Activated CD8-positive, alpha-beta memory T cell treated with anti-CD3 and anti-CD28 coated beads, Interleukin-2, amount 50 U/mL, for 24 hours (primary cell): ENCODE measurements around the gene TAS2R60.
"Not testable (repeated sequence)": the region's sequence is repeated elsewhere in the genome, so short reads cannot be mapped to it uniquely, and the experiment has no call there.

Experiments
- DNase-seq: peaks from one replicate; pipeline ENCODE4 v3.0.0-alpha.2; 2020; ENCODE audit errors: extremely low read depth

Gene TAS2R60, protein sequence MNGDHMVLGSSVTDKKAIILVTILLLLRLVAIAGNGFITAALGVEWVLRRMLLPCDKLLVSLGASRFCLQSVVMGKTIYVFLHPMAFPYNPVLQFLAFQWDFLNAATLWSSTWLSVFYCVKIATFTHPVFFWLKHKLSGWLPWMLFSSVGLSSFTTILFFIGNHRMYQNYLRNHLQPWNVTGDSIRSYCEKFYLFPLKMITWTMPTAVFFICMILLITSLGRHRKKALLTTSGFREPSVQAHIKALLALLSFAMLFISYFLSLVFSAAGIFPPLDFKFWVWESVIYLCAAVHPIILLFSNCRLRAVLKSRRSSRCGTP

DNA sequence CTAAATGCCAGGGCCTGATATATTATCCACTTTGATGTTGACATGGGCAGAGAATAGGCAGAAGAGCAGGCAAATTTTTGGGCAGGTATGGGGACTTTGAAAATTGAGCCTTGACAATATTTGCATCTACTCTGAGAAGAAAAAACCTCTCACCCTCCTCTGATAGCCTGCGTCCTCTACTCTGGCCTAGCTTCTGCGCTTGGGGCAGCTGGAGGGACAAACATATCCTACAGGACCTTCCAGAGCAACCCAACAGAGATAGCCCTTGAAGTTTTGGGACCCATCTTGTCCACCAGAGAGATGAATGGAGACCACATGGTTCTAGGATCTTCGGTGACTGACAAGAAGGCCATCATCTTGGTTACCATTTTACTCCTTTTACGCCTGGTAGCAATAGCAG lies at the start of gene TAS2R60:
Gene TAS2R60 (plus strand): TSS at position 301 of the 400 bp plus-strand sequence. CDS start 0 bp downstream, at position 301.
- DNase-seq: no peak

DNA sequence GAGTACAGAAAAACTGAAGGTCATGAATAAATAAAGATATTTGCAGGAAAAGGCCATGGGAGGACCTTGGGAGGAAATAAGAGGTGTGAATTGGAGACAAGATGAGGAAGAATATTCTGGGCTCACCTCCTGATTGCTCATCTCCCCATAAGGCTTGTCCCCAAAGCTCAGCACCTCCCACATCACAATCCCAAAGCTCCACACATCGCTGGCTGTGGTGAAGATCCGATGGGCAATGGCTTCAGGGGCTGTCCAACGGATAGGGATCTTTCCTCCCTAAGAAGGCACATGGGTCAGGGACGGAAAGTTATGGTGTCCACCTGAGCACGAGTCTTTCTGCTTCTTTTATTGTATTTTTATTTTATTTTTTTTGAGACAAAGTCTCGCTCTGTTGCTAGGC lies 49.2 kb upstream of the TAS2R60 start:
- no peak for DNase-seq

DNA sequence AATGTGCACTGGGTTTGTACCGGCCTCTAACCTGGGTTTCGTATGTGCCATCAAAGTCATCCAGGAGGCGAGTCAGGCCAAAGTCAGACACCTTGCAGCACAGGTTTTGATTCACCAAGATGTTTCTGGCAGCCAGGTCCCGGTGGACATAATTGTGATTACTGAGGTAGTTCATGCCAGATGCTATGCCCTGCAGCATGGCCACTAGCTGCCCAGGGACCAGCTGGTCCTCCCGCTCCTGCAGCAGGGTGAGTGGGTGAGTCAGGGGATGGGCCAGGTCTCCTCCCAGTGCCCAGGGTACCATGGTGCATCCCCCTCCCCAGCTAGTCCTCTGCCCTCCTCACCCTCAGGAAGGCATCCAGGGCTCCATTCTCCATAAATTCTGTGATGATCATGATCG lies 48.5 kb upstream of the TAS2R60 start:
- no peak for DNase-seq

DNA sequence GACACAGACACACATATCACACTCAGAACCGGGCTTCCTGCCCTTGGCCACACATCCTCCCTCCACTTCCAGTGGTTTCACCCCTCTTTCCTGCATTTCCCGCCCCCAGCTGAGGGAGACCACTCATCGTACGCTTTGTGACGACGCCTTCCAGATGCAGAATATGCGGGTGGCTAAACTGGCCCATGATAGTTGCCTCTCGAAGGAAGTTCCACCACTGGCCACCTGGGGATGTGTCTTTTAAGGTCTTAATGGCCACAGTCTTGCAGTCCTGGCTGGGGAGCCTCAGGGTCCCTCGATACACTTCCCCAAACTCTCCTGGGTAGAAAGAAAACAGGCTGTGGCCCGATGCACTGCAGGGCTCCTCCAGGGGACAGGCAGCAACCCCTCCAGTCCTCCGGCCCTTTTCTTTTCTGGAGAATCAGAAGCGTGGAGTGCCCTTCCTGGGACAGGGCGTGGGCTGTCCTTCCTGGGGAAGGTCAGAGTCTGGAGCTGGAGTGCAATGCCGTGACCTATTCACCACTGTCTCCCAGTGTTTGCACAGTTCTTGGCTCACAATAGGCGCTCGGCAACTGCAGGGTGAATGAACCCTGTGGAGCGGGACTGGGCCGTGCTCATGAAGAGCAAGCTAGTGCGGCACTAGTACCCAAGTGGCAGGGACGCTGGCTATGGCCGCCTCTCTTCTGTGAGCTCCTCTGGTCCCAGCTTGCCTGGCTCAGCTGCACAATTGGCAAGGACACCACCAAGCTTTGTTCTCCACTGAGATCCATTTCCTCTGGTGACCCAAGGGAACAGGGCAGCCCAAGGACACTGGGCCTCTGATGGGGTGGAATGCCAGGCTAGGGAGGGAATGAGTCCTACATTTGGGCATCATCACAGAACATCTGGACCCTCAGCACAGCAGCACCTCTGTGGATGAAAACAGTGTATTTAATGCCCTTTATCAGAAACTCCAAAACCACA lies 47.8 kb upstream of the TAS2R60 start:
- DNase-seq: no peak

DNA sequence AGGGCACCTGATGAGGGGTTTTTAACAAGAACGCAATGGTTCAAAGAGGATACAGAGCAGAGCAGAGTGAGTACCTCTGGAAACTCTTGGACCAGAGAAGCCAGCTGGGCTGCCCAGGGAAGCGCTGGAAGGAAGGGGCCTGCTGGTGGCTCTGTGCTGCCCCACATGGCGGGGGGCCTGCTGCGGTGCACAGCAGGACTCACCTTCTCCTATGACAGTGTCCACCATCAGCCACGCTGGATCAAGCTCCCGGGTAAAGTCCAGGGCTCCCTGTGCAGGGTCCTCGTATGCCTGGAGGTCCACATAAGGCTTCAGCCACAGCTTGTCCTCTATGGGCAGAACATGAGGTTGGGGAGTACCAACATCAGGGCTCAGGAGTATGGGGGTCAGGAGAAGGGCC lies 47.1 kb upstream of the TAS2R60 start:
- DNase-seq: no peak

DNA sequence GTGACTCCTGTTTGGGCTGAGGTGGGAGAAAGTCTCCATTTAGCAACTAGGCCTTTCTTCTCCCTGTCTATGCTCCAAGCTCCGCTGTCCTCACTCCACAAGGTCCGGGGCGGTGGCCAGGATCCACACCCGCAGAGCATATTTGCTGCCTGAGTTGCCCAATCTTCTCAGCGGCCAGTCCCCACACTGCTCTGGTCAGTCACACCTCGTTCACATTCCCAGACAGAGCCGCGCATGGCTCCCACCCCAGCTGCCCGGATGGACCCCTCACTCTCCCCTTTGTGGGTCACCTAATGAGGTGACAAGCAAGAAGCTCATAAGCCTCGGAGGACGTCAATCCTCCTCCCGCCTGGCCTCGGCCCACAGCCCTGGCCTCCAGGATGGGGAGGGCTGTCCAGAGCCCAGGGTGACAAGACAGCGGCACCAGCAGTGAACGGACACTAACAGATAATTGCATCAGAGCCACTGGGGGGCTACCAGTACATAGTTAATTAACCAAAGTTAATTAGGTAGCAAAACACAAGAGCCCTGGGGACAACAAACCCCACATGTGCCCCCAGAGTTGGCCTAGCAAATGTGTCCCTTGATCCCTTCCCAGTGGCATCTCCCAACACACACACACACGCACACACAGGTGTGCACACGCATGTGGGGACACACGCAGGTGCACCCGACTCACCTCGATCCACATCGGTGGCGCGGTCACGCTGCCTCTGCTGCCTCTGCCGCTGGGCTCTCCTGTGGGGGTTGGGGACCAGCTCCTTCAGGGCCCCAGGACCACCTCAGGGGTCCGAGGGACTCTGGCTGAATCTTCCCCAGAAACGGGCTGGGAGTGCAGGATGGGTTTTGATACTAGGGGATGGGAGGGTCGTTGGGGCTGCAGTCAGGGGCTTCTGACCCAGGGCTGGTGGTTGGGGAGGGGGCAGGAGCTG lies 46.4 kb upstream of the TAS2R60 start:
- DNase-seq: no peak

DNA sequence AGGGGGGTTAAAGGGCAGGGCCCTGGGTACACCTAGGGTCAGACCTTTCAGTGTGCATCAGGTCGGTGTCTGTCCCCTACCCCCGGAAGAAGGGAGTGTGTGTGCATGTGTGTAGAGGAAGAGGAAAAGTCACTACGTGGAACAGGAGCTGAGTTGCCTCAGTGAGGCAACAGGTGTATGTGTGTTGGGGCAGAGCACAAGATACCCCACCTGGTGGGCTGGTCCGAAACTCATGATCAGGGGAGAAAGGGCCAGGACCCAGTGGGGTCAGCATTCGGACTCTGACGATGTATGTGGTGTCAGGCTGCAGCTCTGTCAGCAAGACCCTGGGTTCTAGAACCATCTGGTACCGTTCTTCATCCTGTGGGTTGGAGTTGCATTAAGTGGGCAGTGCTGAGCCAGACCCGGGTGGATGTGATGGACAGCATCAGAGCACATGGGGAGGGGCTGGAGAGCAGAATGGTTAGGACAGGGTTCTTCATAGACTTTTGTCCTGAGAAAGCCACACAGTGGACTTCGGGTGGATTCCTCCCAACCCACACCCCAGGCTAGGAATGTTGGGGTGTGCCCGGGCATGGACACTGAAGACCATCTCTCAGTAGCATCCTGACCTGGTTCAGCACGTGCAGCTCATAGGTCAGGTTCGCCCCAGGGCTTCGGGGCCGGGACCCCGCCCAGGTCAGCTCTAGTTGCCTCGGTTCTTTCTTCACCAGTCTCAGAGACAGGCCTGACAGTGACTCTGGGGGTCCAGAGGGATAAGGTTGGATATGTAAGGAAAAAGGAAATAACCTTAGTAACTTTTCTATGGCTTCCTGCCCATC lies 45.3 kb upstream of the TAS2R60 start:
- no peak for DNase-seq

DNA sequence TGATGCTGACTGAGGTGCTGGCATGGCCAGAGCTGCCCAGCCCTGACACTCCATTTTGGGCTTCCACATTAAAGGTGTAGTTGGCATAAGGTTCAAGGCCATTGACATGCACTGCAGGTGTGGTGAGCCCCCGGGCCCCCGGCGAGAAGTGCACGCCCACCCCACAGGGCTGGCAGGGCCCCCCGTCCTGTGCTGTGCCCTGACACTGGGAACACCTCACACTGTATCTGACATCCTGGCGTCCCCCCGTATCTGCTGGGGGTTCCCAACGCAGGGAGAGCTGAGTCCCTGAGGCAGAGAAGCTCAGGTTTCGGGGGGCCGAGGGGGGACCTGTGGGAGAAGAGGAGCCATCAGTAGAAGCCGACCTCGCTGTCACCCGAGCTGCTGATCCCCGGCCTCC lies 44.6 kb upstream of the TAS2R60 start:
- no peak for DNase-seq

DNA sequence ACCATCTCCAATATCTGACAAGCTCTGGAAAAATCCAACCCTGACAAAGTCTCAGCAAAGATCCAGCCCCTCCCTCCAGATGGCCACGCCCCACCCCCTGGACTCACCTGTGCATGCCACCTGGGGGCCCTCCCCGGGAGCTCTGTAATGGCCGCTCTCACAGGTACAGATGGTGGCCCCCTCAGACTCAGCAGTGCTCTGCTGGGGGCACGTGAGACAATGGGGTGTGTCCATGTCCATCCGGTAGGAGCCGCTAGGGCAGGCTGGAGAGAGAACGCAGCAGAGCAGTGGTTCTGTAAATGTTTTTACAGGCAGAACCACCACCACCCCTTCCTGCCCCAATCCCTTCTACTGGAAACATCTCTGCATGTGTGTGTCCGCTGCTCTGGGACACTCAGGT lies 44.1 kb upstream of the TAS2R60 start:
- DNase-seq: no peak

DNA sequence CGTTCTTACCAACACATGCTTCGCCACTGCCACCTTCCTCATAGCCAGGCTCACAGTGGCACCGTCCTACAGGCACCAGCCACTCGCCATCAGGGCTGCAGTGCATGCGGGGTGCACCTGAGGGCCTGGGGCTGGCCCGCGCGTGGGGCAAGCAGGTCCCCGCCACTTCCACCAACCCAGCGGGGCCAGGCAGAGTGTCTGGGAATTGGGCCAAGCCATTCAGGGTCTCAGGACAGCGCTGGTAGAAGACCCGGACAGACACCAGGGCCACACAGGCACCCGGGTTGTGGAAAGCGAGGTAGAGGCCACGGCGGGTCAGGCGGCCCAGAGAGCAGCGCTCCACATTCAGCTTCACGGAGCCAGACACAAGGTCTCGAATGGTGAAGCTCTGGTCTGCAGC lies 43.6 kb upstream of the TAS2R60 start:
- DNase-seq: no peak

DNA sequence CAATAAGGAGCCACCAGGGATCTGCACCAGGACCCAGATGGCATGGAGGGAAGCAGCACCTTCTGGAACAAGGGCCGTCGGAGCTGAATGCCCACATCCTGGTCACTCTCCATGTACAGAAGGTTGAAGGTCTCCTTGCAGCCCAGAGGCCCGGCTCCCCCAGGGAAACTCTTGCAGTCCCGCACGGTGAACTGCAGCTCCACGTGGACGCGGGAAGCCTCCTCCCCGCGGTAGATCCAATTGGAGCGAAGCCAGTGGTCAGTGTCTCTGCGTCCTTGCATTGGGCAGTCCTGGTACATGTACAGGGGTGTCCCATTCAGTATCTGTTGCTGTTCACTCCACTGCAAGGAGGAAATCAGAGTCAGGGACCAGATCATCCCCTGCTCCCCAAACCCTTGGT lies 42.0 kb upstream of the TAS2R60 start:
- DNase-seq: no peak

DNA sequence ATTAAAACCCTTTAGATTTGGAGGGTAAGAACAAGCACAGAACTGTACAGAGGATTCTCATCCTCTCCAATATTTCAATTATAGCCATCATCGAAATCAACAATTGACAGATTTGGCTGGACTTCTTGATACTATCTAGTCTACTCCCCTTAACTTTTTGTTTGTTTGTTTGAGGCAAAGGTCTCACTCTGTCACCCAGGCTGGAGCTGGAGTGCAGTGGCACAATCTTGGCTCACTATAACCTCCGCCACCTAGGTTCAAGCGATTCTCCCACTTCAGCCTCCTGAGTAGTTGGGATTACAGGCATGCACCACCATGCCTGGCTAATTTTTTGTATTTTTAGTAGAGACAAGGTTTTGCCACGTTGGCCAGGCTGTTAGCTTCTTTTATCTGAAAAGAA lies 41.0 kb upstream of the TAS2R60 start:
- not testable (repeated sequence) for DNase-seq

DNA sequence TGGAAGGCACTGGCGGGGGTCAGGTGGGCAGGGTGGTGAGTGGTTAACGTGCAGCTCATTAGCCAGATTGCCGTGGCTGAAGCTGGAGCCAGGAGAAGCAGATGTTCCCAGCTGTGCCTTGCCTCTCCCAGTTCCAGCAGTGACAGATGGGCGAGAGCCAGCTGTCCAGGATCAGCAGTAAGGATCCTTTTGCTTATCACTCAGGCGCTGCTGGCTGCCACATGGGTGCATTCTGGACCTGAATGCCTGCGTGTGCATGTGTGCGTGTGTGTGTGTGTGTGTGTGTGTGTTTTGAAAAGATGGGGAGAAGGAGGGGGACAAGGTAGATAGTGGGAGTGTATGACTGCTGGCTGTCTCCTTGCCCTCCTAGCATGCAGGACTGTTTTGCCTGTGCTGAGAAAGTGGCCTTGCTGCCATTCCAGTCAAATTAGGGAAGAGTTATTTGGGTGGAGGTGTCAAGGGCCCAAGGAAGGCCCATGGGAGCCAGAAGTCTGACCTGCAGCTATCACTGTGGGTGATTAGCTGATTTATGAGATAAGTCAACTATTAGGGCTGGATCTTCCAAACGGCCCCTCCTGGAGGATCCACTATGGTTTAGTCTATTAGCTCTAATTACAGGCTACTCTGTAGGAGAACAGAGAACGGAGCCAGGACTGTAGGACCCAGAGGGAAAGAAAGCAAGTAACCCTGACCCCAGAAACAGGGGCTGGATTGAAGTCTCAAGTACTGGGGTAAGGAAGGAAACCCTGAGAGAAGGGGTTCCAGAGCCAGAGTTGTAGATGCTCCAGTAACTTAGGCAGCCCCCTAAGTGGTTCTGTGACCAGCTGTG lies 37.9 kb upstream of the TAS2R60 start:
- DNase-seq: no peak

DNA sequence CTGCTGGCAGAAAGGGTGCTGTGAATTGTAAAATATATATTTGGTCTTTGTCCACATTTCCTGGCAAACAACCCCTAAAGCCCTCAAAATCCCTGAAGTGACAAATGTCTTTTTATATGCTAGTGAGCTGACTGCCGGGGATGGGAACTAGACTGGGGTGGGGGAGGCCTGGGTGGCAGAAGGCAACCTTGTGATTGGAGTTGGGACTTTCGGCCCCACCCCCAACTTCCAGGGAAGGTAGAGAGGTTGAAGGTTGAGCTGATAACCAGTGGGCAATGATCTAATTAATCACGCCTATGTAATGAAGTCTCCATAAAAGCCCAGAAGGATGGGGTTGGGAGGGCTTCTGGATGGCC lies 37.3 kb upstream of the TAS2R60 start:
- no peak for DNase-seq

DNA sequence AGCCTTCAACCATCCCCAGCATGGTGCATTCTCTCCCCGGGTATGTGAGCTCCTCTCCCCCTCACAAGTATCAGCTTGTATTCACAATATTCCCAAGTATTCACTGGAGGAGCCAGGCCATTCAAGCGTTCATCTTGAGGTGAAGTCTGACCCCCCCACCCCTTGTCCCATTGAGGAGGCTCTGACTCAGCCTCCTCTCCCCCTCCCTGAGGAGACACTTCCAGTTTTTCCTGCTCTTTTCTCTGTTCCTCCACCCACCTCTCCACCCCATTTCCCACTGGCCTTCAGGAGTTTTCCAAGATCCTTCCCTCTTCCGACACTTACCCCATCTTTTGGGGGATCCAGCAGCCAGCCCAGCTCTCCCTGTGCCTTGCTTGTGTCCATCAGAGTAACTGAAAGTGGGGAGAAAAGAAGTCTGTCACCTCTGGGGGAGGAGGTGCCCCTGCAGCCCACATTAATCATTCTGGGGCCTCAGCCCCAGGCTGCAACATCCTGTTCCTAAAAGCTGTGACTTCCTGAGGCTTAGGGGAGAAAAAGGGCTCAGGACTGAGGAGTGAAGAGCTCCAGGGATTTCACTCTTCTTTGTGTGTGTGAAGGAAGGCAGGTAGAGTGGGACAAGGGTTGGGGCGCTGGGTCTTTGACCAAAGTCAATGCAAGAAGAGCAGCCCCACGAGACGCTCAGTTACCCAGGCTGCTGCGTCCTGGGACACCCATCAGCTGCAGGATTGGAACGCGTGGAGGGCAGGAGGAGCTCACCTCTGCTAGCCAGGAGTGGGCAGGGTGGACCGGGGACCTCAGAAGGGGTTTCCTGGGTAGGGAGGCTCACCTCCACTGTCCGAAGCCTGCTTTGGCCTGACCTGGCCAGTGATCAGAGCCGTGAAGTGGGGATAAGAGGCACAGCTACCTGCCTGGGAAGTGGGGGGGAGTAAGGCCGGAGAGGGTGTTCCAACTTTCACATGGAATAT lies 35.7 kb upstream of the TAS2R60 start:
- no peak for DNase-seq

DNA sequence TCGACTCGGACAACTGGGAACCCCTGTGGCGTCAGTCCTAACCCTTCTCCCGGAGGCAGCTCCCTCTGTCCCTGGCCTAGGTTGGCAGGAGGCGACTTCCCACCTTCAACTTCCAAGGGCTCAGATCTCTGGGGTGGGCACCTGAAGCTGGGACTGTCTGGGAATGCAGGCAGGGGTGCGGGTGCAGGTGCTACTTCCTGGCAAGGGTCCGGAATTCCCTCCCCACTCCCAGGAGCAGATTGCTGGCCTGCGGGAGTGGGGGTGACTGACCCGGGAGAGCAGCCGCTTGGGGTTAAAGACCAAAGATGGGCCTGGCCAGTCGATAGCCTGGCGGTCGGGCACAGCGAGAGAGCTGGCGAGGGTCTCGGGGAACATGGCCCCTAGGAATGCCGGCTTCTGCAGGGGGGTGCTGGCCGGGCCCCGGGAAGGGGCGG lies 35.0 kb upstream of the TAS2R60 start:
- DNase-seq: no peak

DNA sequence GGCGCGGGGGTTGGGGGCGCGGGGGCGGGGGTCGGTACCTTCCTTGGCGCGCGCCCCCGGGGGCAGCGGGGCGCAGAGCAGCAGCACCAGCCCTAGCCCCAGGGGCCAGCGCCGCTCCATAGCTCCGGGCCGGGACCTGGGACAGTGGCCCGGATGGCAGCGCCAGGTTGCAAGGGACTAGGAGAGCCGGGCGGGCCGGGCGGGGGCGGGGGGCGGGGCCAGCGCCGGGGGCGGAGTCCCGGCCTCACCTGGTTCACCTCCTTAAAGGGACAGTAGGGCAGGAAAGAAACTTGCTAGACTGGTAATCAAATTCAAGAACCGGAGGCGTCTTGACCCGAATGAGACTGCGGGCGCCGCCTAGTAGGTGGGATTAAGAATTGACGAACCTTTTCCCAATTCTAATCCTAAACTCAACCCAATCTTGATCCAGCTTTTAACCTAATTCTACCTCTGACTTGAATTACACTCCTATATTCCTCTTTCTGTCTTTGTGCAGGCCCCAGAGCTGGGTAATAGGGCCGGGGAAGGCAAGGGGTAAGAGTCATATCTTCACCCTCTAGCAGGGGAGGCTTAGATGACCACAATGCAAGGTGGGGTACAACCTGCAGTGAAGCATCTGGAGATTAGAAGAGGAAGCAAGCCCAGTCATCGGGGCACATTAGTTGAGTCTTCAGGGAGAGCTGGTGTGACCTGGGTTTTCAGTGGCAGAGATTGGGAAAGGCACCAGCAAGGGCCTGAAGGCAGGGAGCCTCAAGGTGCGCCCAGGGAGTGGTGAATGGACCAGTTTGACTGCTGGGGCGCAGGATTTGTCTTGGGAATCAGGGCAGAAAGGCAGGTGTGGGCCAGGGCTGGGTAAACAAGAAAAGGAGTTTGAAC lies 34.3 kb upstream of the TAS2R60 start, which contains the start of gene EPHA1:
Gene EPHA1 (minus strand): TSS at position 171 of the 876 bp plus-strand sequence. CDS start 51 bp downstream, at position 120.
- no peak for DNase-seq

DNA sequence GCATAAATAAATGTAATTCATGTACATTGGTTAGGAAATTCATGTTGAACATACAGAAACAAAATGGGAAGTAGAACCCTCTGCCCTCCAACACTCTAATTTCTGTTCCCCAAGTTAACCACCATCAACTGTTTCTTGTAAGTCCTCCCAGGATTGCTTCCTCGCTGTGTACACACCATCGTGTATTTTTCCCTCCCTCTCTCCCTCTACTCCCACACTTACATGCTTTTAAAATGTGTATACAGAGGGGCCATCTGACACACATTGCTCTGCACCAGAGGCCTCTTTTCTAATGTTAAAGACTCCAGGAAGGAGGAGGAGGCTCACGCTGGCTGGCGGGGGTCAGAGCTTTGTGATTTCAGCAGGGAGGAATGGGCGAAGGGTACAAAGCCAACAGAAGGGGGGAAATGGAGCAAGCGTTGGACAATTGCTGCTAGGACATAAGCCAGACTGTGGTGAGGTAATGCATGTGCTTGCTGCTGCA lies 32.7 kb upstream of the TAS2R60 start:
- no peak for DNase-seq
